IMR-90 (cell line): ENCODE results near the gene HIF1AN. TPM values are rescaled to one million over a fixed set of nuclear protein-coding genes. Genes with fewer than 3 reads are reported as not detected.

ENCODE experiments used
- ATAC-seq: fragments of 200-7000 bp; cut with Tn5 transposase; 2 replicates; pipeline ENCODE4 v1.9.1; 2020; ENCODE audit warnings: low read depth, mild to moderate bottlenecking, moderate library complexity
- BruUV-seq: library from RNA; stranded (reverse); fragments of 400-500 nt; replicated peaks from 2 replicates; lab custom pipeline; 2021; lab: Mats Ljungman, UMichigan
- CTCF ChIA-PET: fragments of 300-600 bp; formaldehyde crosslinking; extraction: SDS; loops from one replicate; lab custom pipeline; 2021; ENCODE audit warnings: antibody characterized with exemption; lab: Yijun Ruan, JAX
- POLR2A ChIA-PET: fragments of 300-600 bp; sonication (Branson Sonifier 250); formaldehyde crosslinking; loops from one replicate; lab custom pipeline; 2022; ENCODE audit warnings: antibody characterized with exemption; ENCODE audit not compliant: unreplicated experiment; lab: Charles Lee
- DNase-seq: peaks from one replicate; pipeline ENCODE4 v3.0.0; 2013
- H2AFZ ChIP-seq: replicated peaks from 2 replicates; pipeline ENCODE3; 2013; ENCODE audit warnings: low read length, mild to moderate bottlenecking; ENCODE audit not compliant: poor library complexity
- H2AK5ac ChIP-seq: 2 replicates; pipeline ENCODE4 v1.6.1; 2013; ENCODE audit warnings: low read depth, low read length, inconsistent platforms
- H2AK9ac ChIP-seq: replicated peaks from 2 replicates; pipeline ENCODE3; 2013; ENCODE audit warnings: mild to moderate bottlenecking, low read depth, low read length, moderate library complexity; ENCODE audit not compliant: poor library complexity
- H2BK120ac ChIP-seq: 2 replicates; pipeline ENCODE4 v1.6.1; 2013; ENCODE audit warnings: low read depth, low read length, inconsistent platforms
- H2BK15ac ChIP-seq: 3 replicates; pipeline ENCODE4 v1.6.1; 2013; ENCODE audit warnings: low read depth, low read length, inconsistent platforms
- H2BK20ac ChIP-seq: 2 replicates; pipeline ENCODE4 v1.6.1; 2013; ENCODE audit warnings: low read depth, mild to moderate bottlenecking, inconsistent platforms, low read length, moderate library complexity
- H2BK5ac ChIP-seq: 2 replicates; pipeline ENCODE4 v1.6.1; 2013; ENCODE audit warnings: mild to moderate bottlenecking, low read depth, low read length, inconsistent platforms; ENCODE audit not compliant: poor library complexity, severe bottlenecking
- H3K14ac ChIP-seq: replicated peaks from 2 replicates; pipeline ENCODE4 v1.6.1; 2013; ENCODE audit warnings: low read depth, low read length, inconsistent platforms
- H3K18ac ChIP-seq: 2 replicates; pipeline ENCODE4 v1.6.1; 2013; ENCODE audit warnings: low read depth, low read length, control low read depth
- H3K23ac ChIP-seq: 2 replicates; pipeline ENCODE4 v1.6.1; 2013; ENCODE audit warnings: low read depth, low read length, inconsistent platforms
- H3K27ac ChIP-seq: 2 replicates; pipeline ENCODE4 v1.5.1; 2013; ENCODE audit warnings: mild to moderate bottlenecking, control low read depth, low read length; ENCODE audit not compliant: insufficient read depth
- H3K27me3 ChIP-seq: 2 replicates; pipeline ENCODE4 v1.6.1; 2013; ENCODE audit warnings: low read length; ENCODE audit not compliant: control insufficient read depth, insufficient read depth
- H3K36me3 ChIP-seq: 2 replicates; pipeline ENCODE4 v1.6.1; 2013; ENCODE audit warnings: low read length, mixed read lengths; ENCODE audit not compliant: control insufficient read depth, insufficient read depth
- H3K4ac ChIP-seq: 2 replicates; pipeline ENCODE4 v1.6.1; 2013; ENCODE audit warnings: low read depth, low read length, inconsistent platforms
- H3K4me1 ChIP-seq: 2 replicates; pipeline ENCODE4 v1.6.1; 2013; ENCODE audit warnings: low read length, mixed read lengths; ENCODE audit not compliant: control insufficient read depth, insufficient read depth
- H3K4me2 ChIP-seq: 2 replicates; pipeline ENCODE4 v1.6.1; 2013; ENCODE audit warnings: low read depth, mild to moderate bottlenecking, control low read depth, low read length, moderate library complexity
- H3K4me3 ChIP-seq: 2 replicates; pipeline ENCODE4 v1.5.1; 2013; ENCODE audit warnings: low read depth, mild to moderate bottlenecking, control low read depth, low read length, moderate library complexity; ENCODE audit not compliant: insufficient read depth
- H3K56ac ChIP-seq: 2 replicates; pipeline ENCODE4 v1.6.1; 2013; ENCODE audit warnings: low read length, inconsistent platforms; ENCODE audit not compliant: insufficient read depth; ENCODE audit errors: extremely low read depth
- H3K79me1 ChIP-seq, 2 experiments: 2 replicates each; pipeline ENCODE4 v1.6.1; 2013; ENCODE audit warnings: low read length in 2 of 2, inconsistent platforms in 1 of 2, low read depth in 1 of 2
- H3K9ac ChIP-seq: 2 replicates; pipeline ENCODE4 v1.6.1; 2013; ENCODE audit warnings: low read depth, low read length, control low read depth
- H3K9me1 ChIP-seq: 2 replicates; pipeline ENCODE4 v1.6.1; 2013; ENCODE audit warnings: low read length, inconsistent platforms; ENCODE audit not compliant: insufficient read depth
- H3K9me3 ChIP-seq: 2 replicates; pipeline ENCODE4 v1.6.1; 2013; ENCODE audit warnings: low read length; ENCODE audit not compliant: control insufficient read depth, insufficient read depth
- H4K20me1 ChIP-seq: 2 replicates; pipeline ENCODE4 v1.6.1; 2013; ENCODE audit warnings: low read length, inconsistent platforms; ENCODE audit not compliant: insufficient read depth
- H4K5ac ChIP-seq: 2 replicates; pipeline ENCODE4 v1.6.1; 2013; ENCODE audit warnings: mild to moderate bottlenecking, low read depth, low read length, control low read depth
- H4K8ac ChIP-seq, 2 experiments: 2 replicates each; pipeline ENCODE4 v1.6.1; 2013; ENCODE audit warnings: low read depth in 2 of 2, low read length in 2 of 2, control low read depth in 1 of 2, inconsistent platforms in 1 of 2
- H4K91ac ChIP-seq: 2 replicates; pipeline ENCODE4 v1.6.1; 2013; ENCODE audit warnings: low read depth, low read length, inconsistent platforms; ENCODE audit not compliant: insufficient read depth
- BHLHE40 ChIP-seq: fragments of 150-350 bp; IDR thresholded peaks from 2 replicates; pipeline ENCODE4 v1.6.1; 2016; ENCODE audit warnings: mild to moderate bottlenecking, low read depth, low read length
- CEBPB ChIP-seq: IDR thresholded peaks from 2 replicates; pipeline ENCODE4 v1.6.1; 2012; ENCODE audit warnings: low read depth, low read length, improper control_type of control experiment
- CHD1 ChIP-seq: IDR thresholded peaks from 2 replicates; pipeline ENCODE4 v1.6.1; 2012; ENCODE audit warnings: low read depth, low read length, improper control_type of control experiment
- ELK1 ChIP-seq: fragments of 150-350 bp; IDR thresholded peaks from 2 replicates; pipeline ENCODE4 v1.6.1; 2016; ENCODE audit warnings: low read depth, mild to moderate bottlenecking, low read length, moderate library complexity, borderline replicate concordance
- FOS ChIP-seq: fragments of 150-350 bp; IDR thresholded peaks from 2 replicates; pipeline ENCODE4 v1.6.1; 2016; ENCODE audit warnings: low read depth, low read length
- MAFK ChIP-seq: IDR thresholded peaks from 2 replicates; pipeline ENCODE4 v1.6.1; 2012; ENCODE audit warnings: low read depth, low read length, improper control_type of control experiment
- MAZ ChIP-seq: IDR thresholded peaks from 2 replicates; pipeline ENCODE4 v1.6.1; 2012; ENCODE audit warnings: low read depth, mild to moderate bottlenecking, low read length, improper control_type of control experiment, moderate library complexity, borderline replicate concordance
- MXI1 ChIP-seq: IDR thresholded peaks from 2 replicates; pipeline ENCODE4 v1.6.1; 2012; ENCODE audit warnings: low read depth, mild to moderate bottlenecking, low read length, moderate library complexity, borderline replicate concordance
- NFE2L2 ChIP-seq: fragments of 150-350 bp; IDR thresholded peaks from 2 replicates; pipeline ENCODE4 v1.6.1; 2016; ENCODE audit warnings: low read depth, mild to moderate bottlenecking, low read length
- POLR2A ChIP-seq: IDR thresholded peaks from 2 replicates; pipeline ENCODE4 v1.6.1; 2012; ENCODE audit warnings: mild to moderate bottlenecking, low read depth, low read length
- RAD21 ChIP-seq: IDR thresholded peaks from 2 replicates; pipeline ENCODE4 v1.6.1; 2012; ENCODE audit warnings: low read length, improper control_type of control experiment
- RCOR1 ChIP-seq: IDR thresholded peaks from 2 replicates; pipeline ENCODE4 v1.6.1; 2012; ENCODE audit warnings: mild to moderate bottlenecking, low read length, improper control_type of control experiment; ENCODE audit not compliant: insufficient replicate concordance
- RFX5 ChIP-seq: IDR thresholded peaks from 2 replicates; pipeline ENCODE4 v1.8.0; 2012; ENCODE audit warnings: low read depth, mild to moderate bottlenecking, low read length, moderate library complexity
- SMC3 ChIP-seq: fragments of 150-350 bp; IDR thresholded peaks from 2 replicates; pipeline ENCODE4 v1.6.1; 2016; ENCODE audit warnings: low read depth, mild to moderate bottlenecking, antibody characterized with exemption, low read length, moderate library complexity
- USF2 ChIP-seq: fragments of 150-350 bp; IDR thresholded peaks from 2 replicates; pipeline ENCODE4 v1.6.1; 2017; ENCODE audit warnings: mild to moderate bottlenecking, antibody characterized with exemption, low read length, low read depth
- WGBS, 2 experiments: methylation state at CpG; one replicate each; pipeline versions ENCODE4 v1.1.5 to v1.1.7; 2013; ENCODE audit warnings: missing lambda C conversion rate in 2 of 2; ENCODE audit not compliant: insufficient read length in 1 of 2; ENCODE audit errors: extremely low coverage in 2 of 2; 5-methylcytosine and 5-hydroxymethylcytosine counted together
- dilution Hi-C: fragments of 300-500 bp; cut with HindIII; formaldehyde crosslinking; loops from one replicate; pipeline ENCODE4 v1.14.3; 2018; ENCODE audit warnings: low sequenced_read_pairs; ENCODE audit not compliant: unreplicated experiment
- in situ Hi-C: fragments of 300-500 bp; cut with MboI; formaldehyde crosslinking; loops from 3 replicates; pipeline ENCODE4 v1.14.3; 2019; ENCODE audit warnings: low sequenced_read_pairs, inconsistent platforms, mixed read lengths
- intact Hi-C: fragments of 100-400 bp; cut with micrococcal nuclease; formaldehyde crosslinking; loops from 2 replicates; pipeline ENCODE4 v1.10.0; 2022
- polyA plus RNA-seq, 3 experiments: library from polyadenylated mRNA; depleted of rRNA; stranded (reverse); fragments of >200 nt; gene quantifications; 2 replicates each; pipeline ENCODE4 v1.2.3, GENCODE V29; 2012; ENCODE audit warnings: low replicate concordance in 1 of 3
- total RNA-seq: library from RNA; depleted of rRNA; stranded (reverse); fragments of >200 nt; gene quantifications from 2 replicates; pipeline ENCODE4 v1.2.3, GENCODE V29; 2012
- TF ChIP-seq, protein P1 (sequence below): conservative IDR thresholded peaks from 2 replicates; pipeline ENCODE4 v1.5.1; 2012; ENCODE audit warnings: mild to moderate bottlenecking, low read depth, low read length, improper control_type of control experiment

Gene HIF1AN
- total and polyA plus RNA-seq, 2 of the 4 experiments (the other 2 are of a cell fraction) = 10.2 to 10.3 TPM

DNA sequence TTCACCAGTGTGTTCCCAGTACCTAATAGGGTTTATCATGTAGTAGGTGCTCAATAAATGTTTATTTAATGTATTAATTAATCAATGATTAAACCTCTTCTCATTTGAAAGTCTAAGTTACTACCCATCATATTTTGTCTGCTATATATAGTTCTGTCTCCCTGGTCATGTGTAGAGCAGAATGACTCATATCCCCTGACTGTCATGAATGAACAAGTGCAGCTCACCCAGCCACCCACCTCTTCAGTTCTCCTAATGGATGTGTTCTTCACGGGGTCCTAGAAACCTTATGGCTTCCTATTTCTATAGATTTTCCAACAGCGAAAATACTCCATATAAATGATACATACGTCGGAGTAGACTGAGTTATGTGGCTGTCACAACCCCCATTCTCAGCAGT lies 64.5 kb downstream of the HIF1AN start:
- Histone ChIP-seq H3K27ac (no peak overlapping the region), H3K79me1 (no peaks in the 10 kb centered on the region), H3K9me1 (no peaks in the 10 kb centered on the region), H2AK5ac (no peak overlapping the region), H3K4ac (no peak overlapping the region), H3K9ac (no peak overlapping the region), H3K36me3 (no peaks in the 10 kb centered on the region), H2AFZ (no peak overlapping the region), H2BK20ac (no peak overlapping the region), H4K20me1 (no peaks in the 10 kb centered on the region), H2AK9ac (no peak overlapping the region), H3K4me3 (no peak overlapping the region), H3K9me3 (no peaks in the 10 kb centered on the region), H4K8ac (no peak overlapping the region), H3K27me3 (peaks cover 9% of the 10 kb centered on the region), H3K4me2 (no peak overlapping the region), H3K23ac (no peak overlapping the region), H2BK5ac (no peak overlapping the region), H3K14ac (no peak overlapping the region), H2BK15ac (no peak overlapping the region), H4K5ac (no peak overlapping the region), H3K56ac (no peak overlapping the region), H4K91ac (no peak overlapping the region), H3K4me1 (no peaks in the 10 kb centered on the region), H3K18ac (no peak overlapping the region), H2BK120ac (no peak overlapping the region)
- in situ Hi-C loops (no loop called here), dilution Hi-C loops (no loop called here), intact Hi-C loops (no loop called here)
- no CpG with 5 or more reads among the region's 4 CpGs for WGBS, 2 experiments
- DNase-seq (no peak), ATAC-seq (no peak)
- POLR2A ChIA-PET = no interaction called here
- no TSS peak for BruUV-seq
- TF ChIP-seq RFX5 = no peak
- no peak for TF ChIP-seq FOS
- no peak for TF ChIP-seq NFE2L2
- TF ChIP-seq ELK1 = no peak
- TF ChIP-seq RAD21 = no peak
- TF ChIP-seq, protein P1, sequence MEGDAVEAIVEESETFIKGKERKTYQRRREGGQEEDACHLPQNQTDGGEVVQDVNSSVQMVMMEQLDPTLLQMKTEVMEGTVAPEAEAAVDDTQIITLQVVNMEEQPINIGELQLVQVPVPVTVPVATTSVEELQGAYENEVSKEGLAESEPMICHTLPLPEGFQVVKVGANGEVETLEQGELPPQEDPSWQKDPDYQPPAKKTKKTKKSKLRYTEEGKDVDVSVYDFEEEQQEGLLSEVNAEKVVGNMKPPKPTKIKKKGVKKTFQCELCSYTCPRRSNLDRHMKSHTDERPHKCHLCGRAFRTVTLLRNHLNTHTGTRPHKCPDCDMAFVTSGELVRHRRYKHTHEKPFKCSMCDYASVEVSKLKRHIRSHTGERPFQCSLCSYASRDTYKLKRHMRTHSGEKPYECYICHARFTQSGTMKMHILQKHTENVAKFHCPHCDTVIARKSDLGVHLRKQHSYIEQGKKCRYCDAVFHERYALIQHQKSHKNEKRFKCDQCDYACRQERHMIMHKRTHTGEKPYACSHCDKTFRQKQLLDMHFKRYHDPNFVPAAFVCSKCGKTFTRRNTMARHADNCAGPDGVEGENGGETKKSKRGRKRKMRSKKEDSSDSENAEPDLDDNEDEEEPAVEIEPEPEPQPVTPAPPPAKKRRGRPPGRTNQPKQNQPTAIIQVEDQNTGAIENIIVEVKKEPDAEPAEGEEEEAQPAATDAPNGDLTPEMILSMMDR = no peak
- TF ChIP-seq POLR2A = no peak
- no peak for TF ChIP-seq SMC3
- no peak for TF ChIP-seq MAFK
- no peak for TF ChIP-seq MAZ
- no peak for TF ChIP-seq MXI1
- TF ChIP-seq RCOR1 = no peak
- TF ChIP-seq BHLHE40 = no peak
- no peak for TF ChIP-seq CEBPB
- no peak for TF ChIP-seq USF2
- TF ChIP-seq CHD1 = no peak
- CTCF ChIA-PET = no interaction called here
